ENCODE data around the gene CEP170.

DNA sequence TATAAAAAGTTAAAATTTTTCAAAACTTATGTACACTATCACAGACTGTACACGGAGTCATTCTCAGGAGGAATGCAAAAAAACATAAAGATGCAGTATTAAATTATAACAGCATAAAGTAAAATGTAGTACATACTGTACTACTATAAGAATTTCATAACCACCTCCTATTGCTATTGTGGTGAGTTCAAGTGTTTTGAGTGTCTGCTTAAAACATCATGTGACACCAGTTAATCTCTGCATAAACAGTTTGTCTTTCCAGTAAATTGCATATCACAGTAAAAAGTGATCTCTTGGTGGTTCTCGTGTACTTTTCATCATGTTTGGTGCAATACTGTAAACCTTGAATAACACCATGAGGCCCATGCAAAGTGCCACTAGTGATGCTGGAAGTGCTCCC is 46.0 kb upstream of the CEP170 start:
- TF ChIP-seq, protein P1, sequence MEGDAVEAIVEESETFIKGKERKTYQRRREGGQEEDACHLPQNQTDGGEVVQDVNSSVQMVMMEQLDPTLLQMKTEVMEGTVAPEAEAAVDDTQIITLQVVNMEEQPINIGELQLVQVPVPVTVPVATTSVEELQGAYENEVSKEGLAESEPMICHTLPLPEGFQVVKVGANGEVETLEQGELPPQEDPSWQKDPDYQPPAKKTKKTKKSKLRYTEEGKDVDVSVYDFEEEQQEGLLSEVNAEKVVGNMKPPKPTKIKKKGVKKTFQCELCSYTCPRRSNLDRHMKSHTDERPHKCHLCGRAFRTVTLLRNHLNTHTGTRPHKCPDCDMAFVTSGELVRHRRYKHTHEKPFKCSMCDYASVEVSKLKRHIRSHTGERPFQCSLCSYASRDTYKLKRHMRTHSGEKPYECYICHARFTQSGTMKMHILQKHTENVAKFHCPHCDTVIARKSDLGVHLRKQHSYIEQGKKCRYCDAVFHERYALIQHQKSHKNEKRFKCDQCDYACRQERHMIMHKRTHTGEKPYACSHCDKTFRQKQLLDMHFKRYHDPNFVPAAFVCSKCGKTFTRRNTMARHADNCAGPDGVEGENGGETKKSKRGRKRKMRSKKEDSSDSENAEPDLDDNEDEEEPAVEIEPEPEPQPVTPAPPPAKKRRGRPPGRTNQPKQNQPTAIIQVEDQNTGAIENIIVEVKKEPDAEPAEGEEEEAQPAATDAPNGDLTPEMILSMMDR (IDR thresholded peaks at IDR 0.05; ENCODE audit: poor library complexity): no peak
- TF ChIP-seq EZH2 (IDR thresholded peaks at IDR 0.05; ENCODE audit: borderline replicate concordance): no peak
